ENCODE data around the gene CSNK2B.

- no peak for TF ChIP-seq CTCF (IDR thresholded peaks at IDR 0.05)
- no peak for TF ChIP-seq POLR2AphosphoS5 (IDR thresholded peaks at IDR 0.05)
- no peak for TF ChIP-seq POLR2A (IDR thresholded peaks at IDR 0.05)
These were observed 21.9 kb upstream of the CSNK2B start for GRCh38 chr6:31643818-31644454.
